HUES6 (cell line): ENCODE data around the gene GLRX3.

Experiments used
- H3K27ac ChIP-seq: 2 replicates; pipeline ENCODE4 v1.7.0; 2013; ENCODE audit warnings: low read depth, mild to moderate bottlenecking, low read length, inconsistent platforms
- H3K27me3 ChIP-seq: 2 replicates; pipeline ENCODE4 v1.6.1; 2013; ENCODE audit warnings: low read length; ENCODE audit not compliant: control insufficient read depth, insufficient read depth
- H3K36me3 ChIP-seq: 2 replicates; pipeline ENCODE4 v1.6.1; 2013; ENCODE audit warnings: low read length; ENCODE audit not compliant: control insufficient read depth, insufficient read depth
- H3K4me1 ChIP-seq: 2 replicates; pipeline ENCODE4 v1.6.1; 2013; ENCODE audit warnings: low read length; ENCODE audit not compliant: control insufficient read depth, insufficient read depth
- H3K4me3 ChIP-seq: 2 replicates; pipeline ENCODE4 v1.5.1; 2013; ENCODE audit warnings: low read depth, low read length
- H3K9ac ChIP-seq: one replicate; pipeline ENCODE4 v1.6.1; 2013; ENCODE audit warnings: mild to moderate bottlenecking, low read length
- H3K9me3 ChIP-seq: 2 replicates; pipeline ENCODE4 v1.6.1; 2013; ENCODE audit warnings: low read depth, low read length; ENCODE audit not compliant: control insufficient read depth, insufficient read depth

GLRX3 gene

GRCh38 chr10:130138479-130138866, 2.3 kb downstream of the GLRX3 start:
- no peaks in the 10 kb centered on the region for H3K9me3 ChIP-seq
- H3K27ac ChIP-seq, result no peak overlapping the region
- peak overlapping the region; percentile 2 for H3K9ac ChIP-seq
- peak overlapping the region; percentile 97 for H3K4me3 ChIP-seq
- peaks cover 32% of the 10 kb centered on the region for H3K4me1 ChIP-seq
- no peaks in the 10 kb centered on the region for H3K27me3 ChIP-seq
- H3K36me3 ChIP-seq, result peaks cover 15% of the 10 kb centered on the region

GRCh38 chr10:130140425-130140824, 4.2 kb downstream of the GLRX3 start:
- H3K4me3 ChIP-seq, result no peak overlapping the region
- no peak overlapping the region for H3K27ac ChIP-seq
- no peak overlapping the region for H3K9ac ChIP-seq
- H3K27me3 ChIP-seq, result no peaks in the 10 kb centered on the region
- H3K4me1 ChIP-seq, result peaks cover 32% of the 10 kb centered on the region
- peaks cover 19% of the 10 kb centered on the region for H3K36me3 ChIP-seq
- H3K9me3 ChIP-seq, result no peaks in the 10 kb centered on the region

- no peak overlapping the region for H3K9ac ChIP-seq
- no peak overlapping the region for H3K4me3 ChIP-seq
- peaks cover 23% of the 10 kb centered on the region for H3K36me3 ChIP-seq
- no peaks in the 10 kb centered on the region for H3K9me3 ChIP-seq
- H3K27me3 ChIP-seq, result no peaks in the 10 kb centered on the region
- H3K27ac ChIP-seq, result no peak overlapping the region
- peaks cover 33% of the 10 kb centered on the region for H3K4me1 ChIP-seq
These were observed 4.8 kb downstream of the GLRX3 start for GRCh38 chr10:130141038-130141437.

GRCh38 chr10:130141460-130141859, 5.3 kb downstream of the GLRX3 start:
- no peaks in the 10 kb centered on the region for H3K27me3 ChIP-seq
- H3K36me3 ChIP-seq, result peaks cover 28% of the 10 kb centered on the region
- H3K27ac ChIP-seq, result no peak overlapping the region
- H3K4me3 ChIP-seq, result no peak overlapping the region
- peaks cover 34% of the 10 kb centered on the region for H3K4me1 ChIP-seq
- no peak overlapping the region for H3K9ac ChIP-seq
- no peaks in the 10 kb centered on the region for H3K9me3 ChIP-seq

- no peak overlapping the region for H3K27ac ChIP-seq
- peaks cover 34% of the 10 kb centered on the region for H3K4me1 ChIP-seq
- H3K9me3 ChIP-seq, result no peaks in the 10 kb centered on the region
- H3K9ac ChIP-seq, result no peak overlapping the region
- peaks cover 32% of the 10 kb centered on the region for H3K36me3 ChIP-seq
- no peaks in the 10 kb centered on the region for H3K27me3 ChIP-seq
- no peak overlapping the region; the same call in 1 of the 2 replicates for H3K4me3 ChIP-seq
These were observed 5.7 kb downstream of the GLRX3 start for GRCh38 chr10:130141878-130142277.

- H3K36me3 ChIP-seq, result peaks cover 61% of the 10 kb centered on the region
- H3K27ac ChIP-seq, result no peak overlapping the region
- peaks cover 22% of the 10 kb centered on the region for H3K4me1 ChIP-seq
- no peaks in the 10 kb centered on the region for H3K9me3 ChIP-seq
- no peak overlapping the region for H3K4me3 ChIP-seq
- no peaks in the 10 kb centered on the region for H3K27me3 ChIP-seq
- H3K9ac ChIP-seq, result no peak overlapping the region
These were observed 9.9 kb downstream of the GLRX3 start for GRCh38 chr10:130146042-130146441.

GRCh38 chr10:130159192-130159794, 23.1 kb downstream of the GLRX3 start:
- H3K27me3 ChIP-seq, result no peaks in the 10 kb centered on the region
- H3K4me1 ChIP-seq, result peaks cover 16% of the 10 kb centered on the region
- no peak overlapping the region for H3K9ac ChIP-seq
- H3K4me3 ChIP-seq, result no peak overlapping the region
- H3K36me3 ChIP-seq, result peaks cover 36% of the 10 kb centered on the region
- H3K9me3 ChIP-seq, result no peaks in the 10 kb centered on the region
- no peak overlapping the region for H3K27ac ChIP-seq

- Histone ChIP-seq H3K9me3 (no peaks in the 10 kb centered on the region), H3K27ac (no peak overlapping the region), H3K27me3 (no peaks in the 10 kb centered on the region), H3K4me1 (peaks cover 16% of the 10 kb centered on the region), H3K4me3 (no peak overlapping the region), H3K9ac (no peak overlapping the region), H3K36me3 (peaks cover 44% of the 10 kb centered on the region)
These were observed 24.6 kb downstream of the GLRX3 start for GRCh38 chr10:130160775-130161174.

GRCh38 chr10:130161331-130161730, 25.1 kb downstream of the GLRX3 start:
- no peak overlapping the region for H3K9ac ChIP-seq
- H3K27ac ChIP-seq, result no peak overlapping the region
- H3K9me3 ChIP-seq, result no peaks in the 10 kb centered on the region
- no peaks in the 10 kb centered on the region for H3K27me3 ChIP-seq
- H3K4me3 ChIP-seq, result no peak overlapping the region
- peaks cover 47% of the 10 kb centered on the region for H3K36me3 ChIP-seq
- H3K4me1 ChIP-seq, result peaks cover 15% of the 10 kb centered on the region

GRCh38 chr10:130167193-130167592, 31.0 kb downstream of the GLRX3 start:
- H3K9me3 ChIP-seq, result no peaks in the 10 kb centered on the region
- no peak overlapping the region for H3K9ac ChIP-seq
- H3K27ac ChIP-seq, result no peak overlapping the region
- H3K4me3 ChIP-seq, result no peak overlapping the region
- peaks cover 75% of the 10 kb centered on the region for H3K36me3 ChIP-seq
- no peaks in the 10 kb centered on the region for H3K27me3 ChIP-seq
- H3K4me1 ChIP-seq, result peaks cover 14% of the 10 kb centered on the region

GRCh38 chr10:130167707-130168106, 31.5 kb downstream of the GLRX3 start:
- no peak overlapping the region for H3K4me3 ChIP-seq
- H3K36me3 ChIP-seq, result peaks cover 71% of the 10 kb centered on the region
- H3K27ac ChIP-seq, result no peak overlapping the region
- no peaks in the 10 kb centered on the region for H3K9me3 ChIP-seq
- no peaks in the 10 kb centered on the region for H3K27me3 ChIP-seq
- H3K4me1 ChIP-seq, result peaks cover 14% of the 10 kb centered on the region
- no peak overlapping the region for H3K9ac ChIP-seq
